Activated CD8-positive, alpha-beta T cell treated with anti-CD3 and anti-CD28 coated beads for 36 hours (primary cell): ENCODE results near the gene ADD2. TPM values are rescaled to one million over a fixed set of nuclear protein-coding genes. Genes with fewer than 3 reads are reported as not detected.

Experiments
- ATAC-seq: fragments of 200-7000 bp; cut with Tn5 transposase; one replicate; pipeline ENCODE4 v1.10.0; 2021; ENCODE audit warnings: mild to moderate bottlenecking, moderate library complexity
- CTCF ChIA-PET: fragments of 350-600 bp; sonication (Branson Sonifier 250); formaldehyde crosslinking; loops from one replicate; lab custom pipeline; 2021; ENCODE audit warnings: antibody characterized with exemption; lab: Charles Lee
- POLR2A ChIA-PET: fragments of 350-600 bp; sonication (Branson Sonifier 250); formaldehyde crosslinking; loops from one replicate; lab custom pipeline; 2021; ENCODE audit warnings: antibody characterized with exemption; lab: Charles Lee
- DNase-seq: peaks from one replicate; pipeline ENCODE4 v3.0.0-alpha.2; 2020
- H3K27ac Mint-ChIP-seq: one replicate; pipeline ENCODE4 v1.8.0; 2021; ENCODE audit warnings: mild to moderate bottlenecking, mixed read lengths
- H3K27me3 Mint-ChIP-seq: one replicate; pipeline ENCODE4 v1.8.0; 2021; ENCODE audit warnings: mixed read lengths
- H3K36me3 Mint-ChIP-seq: one replicate; pipeline ENCODE4 v1.8.0; 2021; ENCODE audit warnings: low read depth, mixed read lengths
- H3K4me1 Mint-ChIP-seq: one replicate; pipeline ENCODE4 v1.8.0; 2021; ENCODE audit warnings: low read depth, mixed read lengths
- H3K4me3 Mint-ChIP-seq: one replicate; pipeline ENCODE4 v1.8.0; 2021; ENCODE audit warnings: mild to moderate bottlenecking, moderate library complexity, mixed read lengths
- H3K9me3 Mint-ChIP-seq: one replicate; pipeline ENCODE4 v1.8.0; 2021; ENCODE audit warnings: mixed read lengths
- intact Hi-C: fragments of 100-400 bp; cut with micrococcal nuclease; formaldehyde crosslinking; loops from one replicate; pipeline ENCODE4 v1.10.0; 2022
- total RNA-seq, 2 experiments: library from RNA; stranded (reverse); gene quantifications; one replicate each; pipeline ENCODE4 v1.2.3, GENCODE V29; 2021
- TF ChIP-seq, protein P1 (sequence below): fragments of 200-600 bp; IDR thresholded peaks from one replicate; pipeline ENCODE4 v1.8.0; 2022; ENCODE audit warnings: antibody characterized with exemption, mild to moderate bottlenecking

Gene ADD2
- total RNA-seq, 2 experiments from 2014 or later = 24.5 to 26.3 TPM

GRCh38 chr2:70643715-70644114 lies 124.3 kb downstream of the ADD2 start:
- Mint-ChIP-seq H3K4me3 (no peak overlapping the region), H3K36me3 (no peaks in the 10 kb centered on the region), H3K27ac (no peak overlapping the region), H3K9me3 (no peaks in the 10 kb centered on the region), H3K4me1 (peaks cover 7% of the 10 kb centered on the region), H3K27me3 (no peaks in the 10 kb centered on the region)
- TF ChIP-seq, protein P1, sequence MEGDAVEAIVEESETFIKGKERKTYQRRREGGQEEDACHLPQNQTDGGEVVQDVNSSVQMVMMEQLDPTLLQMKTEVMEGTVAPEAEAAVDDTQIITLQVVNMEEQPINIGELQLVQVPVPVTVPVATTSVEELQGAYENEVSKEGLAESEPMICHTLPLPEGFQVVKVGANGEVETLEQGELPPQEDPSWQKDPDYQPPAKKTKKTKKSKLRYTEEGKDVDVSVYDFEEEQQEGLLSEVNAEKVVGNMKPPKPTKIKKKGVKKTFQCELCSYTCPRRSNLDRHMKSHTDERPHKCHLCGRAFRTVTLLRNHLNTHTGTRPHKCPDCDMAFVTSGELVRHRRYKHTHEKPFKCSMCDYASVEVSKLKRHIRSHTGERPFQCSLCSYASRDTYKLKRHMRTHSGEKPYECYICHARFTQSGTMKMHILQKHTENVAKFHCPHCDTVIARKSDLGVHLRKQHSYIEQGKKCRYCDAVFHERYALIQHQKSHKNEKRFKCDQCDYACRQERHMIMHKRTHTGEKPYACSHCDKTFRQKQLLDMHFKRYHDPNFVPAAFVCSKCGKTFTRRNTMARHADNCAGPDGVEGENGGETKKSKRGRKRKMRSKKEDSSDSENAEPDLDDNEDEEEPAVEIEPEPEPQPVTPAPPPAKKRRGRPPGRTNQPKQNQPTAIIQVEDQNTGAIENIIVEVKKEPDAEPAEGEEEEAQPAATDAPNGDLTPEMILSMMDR = peak; percentile 63
- ChIA-PET POLR2A (interaction anchor here (1.1 kb wide), 1 partner anchor 11 kb away, joined by 3 read pairs; no protein-coding TSS in a partner anchor), CTCF (interaction anchor here (0.6 to 10.0 kb wide), 11 partner anchors 8 to 340 kb away, joined by 3 to 98 read pairs (median 3); partner anchors contain the start of gene FAM136A)
- DNase-seq (peak; percentile 53), ATAC-seq (peak; percentile 35)
- intact Hi-C loops = no loop called here

- CTCF ChIA-PET = no interaction called here
- Mint-ChIP-seq H3K4me1 (peaks cover 12% of the 10 kb centered on the region), H3K27me3 (no peaks in the 10 kb centered on the region), H3K9me3 (no peaks in the 10 kb centered on the region), H3K27ac (no peak overlapping the region), H3K36me3 (no peaks in the 10 kb centered on the region), H3K4me3 (no peak overlapping the region)
- ATAC-seq (peak; percentile 45), DNase-seq (no peak)
- intact Hi-C loops = no loop called here
- POLR2A ChIA-PET = no interaction called here
- TF ChIP-seq, protein P1 = no peak
Measured at GRCh38 chr2:70641263-70641784, 126.7 kb downstream of the ADD2 start.

DNA sequence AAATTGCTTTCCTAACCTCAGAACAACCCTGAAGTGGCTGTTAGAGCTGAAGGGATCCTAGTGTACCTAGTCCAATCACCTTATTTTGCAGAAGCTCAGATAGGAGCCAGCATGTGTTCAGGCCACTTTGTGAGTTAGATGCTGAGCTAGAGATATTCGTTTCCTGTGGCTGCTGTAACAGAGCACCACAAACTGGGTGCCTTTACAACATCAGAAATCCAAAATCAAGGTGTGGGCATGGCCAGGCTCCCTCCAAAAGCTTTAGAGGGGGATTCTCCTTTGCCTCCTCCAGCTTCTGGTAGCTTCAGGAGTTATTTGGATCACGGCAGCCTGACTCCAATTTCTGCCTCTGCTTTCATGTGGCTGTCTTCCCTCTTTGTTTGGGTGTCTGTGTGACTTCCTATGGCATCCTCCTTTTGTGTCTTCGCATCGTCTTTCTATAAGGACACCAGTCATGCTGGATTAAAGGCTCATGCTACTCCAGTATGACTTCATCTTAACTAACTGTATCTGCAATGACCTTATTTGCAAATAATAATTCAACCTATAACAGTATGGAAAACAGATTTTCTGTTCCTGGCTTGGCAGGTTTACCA lies 128.1 kb downstream of the ADD2 start:
- TF ChIP-seq, protein P1 = no peak
- no peak for ATAC-seq
- H3K27ac Mint-ChIP-seq = no peak overlapping the region
- no peak for DNase-seq
- H3K36me3 Mint-ChIP-seq = no peaks in the 10 kb centered on the region
- POLR2A ChIA-PET = interaction anchor here (1.3 kb wide), 1 partner anchor 21 kb away, joined by 5 read pairs; no protein-coding TSS in a partner anchor
- H3K9me3 Mint-ChIP-seq = no peaks in the 10 kb centered on the region
- H3K4me3 Mint-ChIP-seq = no peak overlapping the region
- CTCF ChIA-PET = interaction anchor here (1.0 to 2.4 kb wide), 9 partner anchors 16 to 337 kb away, joined by 3 to 13 read pairs (median 4); partner anchors contain the start of gene FAM136A
- no peaks in the 10 kb centered on the region for H3K27me3 Mint-ChIP-seq
- intact Hi-C loops = no loop called here
- peaks cover 12% of the 10 kb centered on the region for H3K4me1 Mint-ChIP-seq

DNA sequence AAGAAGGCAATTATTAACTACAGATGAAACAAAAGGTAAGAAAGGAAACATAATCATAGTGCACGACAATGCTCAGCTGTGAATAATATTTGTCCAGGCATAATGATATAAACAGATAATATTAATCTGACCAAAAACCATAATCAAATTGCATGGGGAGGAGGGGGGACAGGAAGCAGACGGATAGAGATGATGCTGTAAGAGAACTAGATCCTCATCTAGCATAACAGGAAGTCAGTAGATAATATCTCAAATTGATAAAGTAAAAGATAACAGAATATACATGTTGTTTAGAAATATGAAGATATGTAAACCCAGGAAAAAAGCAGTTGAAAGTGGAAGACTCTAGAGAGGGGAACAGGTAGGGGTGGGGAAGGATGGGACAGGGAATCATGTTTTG lies 129.4 kb downstream of the ADD2 start:
- H3K9me3 Mint-ChIP-seq = peaks cover 3% of the 10 kb centered on the region
- CTCF ChIA-PET = interaction anchor here (0.9 to 2.4 kb wide), 7 partner anchors 19 to 334 kb away, joined by 3 to 13 read pairs (median 4); partner anchors contain the start of gene ADD2
- DNase-seq (no peak), ATAC-seq (no peak)
- POLR2A ChIA-PET = no interaction called here
- intact Hi-C loops = no loop called here
- H3K27me3 Mint-ChIP-seq = no peaks in the 10 kb centered on the region
- H3K4me1 Mint-ChIP-seq = peaks cover 12% of the 10 kb centered on the region
- H3K4me3 Mint-ChIP-seq = no peak overlapping the region
- TF ChIP-seq, protein P1 = no peak
- no peaks in the 10 kb centered on the region for H3K36me3 Mint-ChIP-seq
- H3K27ac Mint-ChIP-seq = no peak overlapping the region

- no peaks in the 10 kb centered on the region for H3K27me3 Mint-ChIP-seq
- H3K27ac Mint-ChIP-seq = no peak overlapping the region
- peaks cover 3% of the 10 kb centered on the region for H3K4me1 Mint-ChIP-seq
- TF ChIP-seq, protein P1 = no peak
- intact Hi-C loops = no loop called here
- no peak overlapping the region for H3K4me3 Mint-ChIP-seq
- H3K36me3 Mint-ChIP-seq = no peaks in the 10 kb centered on the region
- POLR2A ChIA-PET = interaction anchor here (0.9 kb wide), 1 partner anchor 10 kb away, joined by 3 read pairs; no protein-coding TSS in a partner anchor
- CTCF ChIA-PET = interaction anchor here (1.1 kb wide), 1 partner anchor 11 kb away, joined by 3 read pairs; no protein-coding TSS in a partner anchor
- ATAC-seq (no peak), DNase-seq (no peak)
- peaks cover 6% of the 10 kb centered on the region for H3K9me3 Mint-ChIP-seq
Measured at GRCh38 chr2:70633508-70633907, 134.5 kb downstream of the ADD2 start.
